ENCODE data around the gene RXRB. TPM values are rescaled to one million over a fixed set of nuclear protein-coding genes. Genes with fewer than 3 reads are reported as not detected.

RXRB gene
- total RNA-seq, 2 donors from 2014 or later, result 55.6 to 57.5 TPM

DNA sequence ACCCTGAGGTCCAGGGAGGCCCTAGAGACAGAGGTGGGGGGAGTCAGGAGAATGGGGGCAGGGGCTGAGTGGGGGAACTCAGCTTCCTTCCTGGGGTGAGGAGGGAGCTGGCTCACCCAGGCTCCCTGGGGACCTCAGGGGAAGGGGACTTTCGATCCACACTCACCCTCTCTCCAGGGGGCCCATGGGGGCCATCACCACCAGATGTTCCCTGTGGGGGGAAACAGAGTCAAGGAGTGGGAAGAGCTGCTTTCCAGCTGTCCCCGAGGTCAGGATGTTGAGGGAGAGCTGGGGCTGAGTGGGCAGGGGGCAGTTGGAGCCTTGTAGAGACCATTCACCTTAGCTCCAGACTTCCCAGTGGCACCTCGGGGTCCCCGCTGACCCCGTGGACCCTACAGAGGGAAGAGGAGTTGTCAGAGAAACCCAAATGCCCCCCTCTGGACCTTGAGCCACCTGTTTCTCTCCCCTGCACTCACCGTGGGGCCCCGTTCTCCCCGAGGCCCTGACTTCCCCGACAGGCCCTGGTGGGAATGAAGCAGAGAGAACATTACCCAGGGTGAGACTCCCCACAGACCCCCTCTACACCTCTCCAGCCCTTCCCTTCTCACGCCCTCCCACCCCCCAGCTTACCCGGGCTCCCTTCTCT is 26.8 kb downstream of the RXRB start:
- H3K36me3 Mint-ChIP-seq (ENCODE audit: insufficient read depth in 2 of 2), result no peaks in the 10 kb centered on the region
- ATAC-seq (replicated peaks in 1 of 2) (no peak), DNase-seq (no peak)
- no peaks in the 10 kb centered on the region for H3K4me1 Mint-ChIP-seq (ENCODE audit: low read depth)
- no peaks in the 10 kb centered on the region for H3K9me3 Mint-ChIP-seq
- H3K27ac Mint-ChIP-seq, result no peak overlapping the region
- no peak overlapping the region for H3K4me3 Mint-ChIP-seq
- H3K27me3 Mint-ChIP-seq (ENCODE audit: low read depth), result no peaks in the 10 kb centered on the region

DNA sequence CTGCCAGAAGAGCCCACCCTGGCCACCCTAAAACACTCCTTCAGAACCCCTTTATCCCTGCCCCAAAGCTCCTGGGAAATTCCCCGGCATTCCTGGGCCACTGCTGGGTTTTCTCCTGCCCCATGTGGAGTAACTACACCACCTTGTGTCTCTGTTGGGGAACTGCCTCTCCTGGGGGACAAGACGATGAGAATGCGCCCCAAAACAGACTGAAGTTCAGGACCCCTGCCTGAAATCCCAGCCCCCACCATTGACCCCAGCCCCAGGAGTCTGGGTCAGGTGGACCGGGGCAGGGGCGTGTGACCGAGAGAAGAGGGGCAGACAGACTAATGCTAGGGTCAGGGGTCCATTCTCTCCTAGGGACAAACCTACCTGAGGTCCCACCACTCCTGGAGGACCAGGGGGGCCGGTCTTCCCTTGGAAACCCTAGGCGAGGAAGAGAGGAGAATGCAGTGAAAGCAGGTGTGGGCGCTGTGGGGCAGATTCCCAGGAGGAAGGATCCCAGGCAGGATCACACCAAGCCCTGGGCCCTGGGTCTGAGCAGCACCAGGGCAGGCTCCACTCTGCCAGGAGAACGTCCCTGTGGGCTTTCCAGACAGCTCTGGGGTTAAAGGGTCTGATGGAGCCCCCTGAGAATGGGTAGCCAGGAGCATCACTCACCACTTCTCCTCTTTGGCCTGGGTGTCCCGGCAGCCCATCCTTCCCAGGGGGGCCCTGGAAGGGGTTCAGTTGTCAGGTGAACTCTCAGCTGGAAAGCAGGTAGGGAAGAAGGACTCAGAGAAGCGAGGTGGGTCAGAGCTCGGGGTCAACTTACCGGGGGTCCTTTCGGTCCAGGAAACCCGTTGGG is 27.6 kb downstream of the RXRB start:
- Mint-ChIP-seq H3K36me3 (ENCODE audit: insufficient read depth in 2 of 2) (no peaks in the 10 kb centered on the region), H3K9me3 (no peaks in the 10 kb centered on the region), H3K27ac (no peak overlapping the region), H3K27me3 (ENCODE audit: low read depth) (no peaks in the 10 kb centered on the region), H3K4me1 (ENCODE audit: low read depth) (no peaks in the 10 kb centered on the region), H3K4me3 (no peak overlapping the region)
- DNase-seq (no peak), ATAC-seq (replicated peaks in 1 of 2) (no peak)

DNA sequence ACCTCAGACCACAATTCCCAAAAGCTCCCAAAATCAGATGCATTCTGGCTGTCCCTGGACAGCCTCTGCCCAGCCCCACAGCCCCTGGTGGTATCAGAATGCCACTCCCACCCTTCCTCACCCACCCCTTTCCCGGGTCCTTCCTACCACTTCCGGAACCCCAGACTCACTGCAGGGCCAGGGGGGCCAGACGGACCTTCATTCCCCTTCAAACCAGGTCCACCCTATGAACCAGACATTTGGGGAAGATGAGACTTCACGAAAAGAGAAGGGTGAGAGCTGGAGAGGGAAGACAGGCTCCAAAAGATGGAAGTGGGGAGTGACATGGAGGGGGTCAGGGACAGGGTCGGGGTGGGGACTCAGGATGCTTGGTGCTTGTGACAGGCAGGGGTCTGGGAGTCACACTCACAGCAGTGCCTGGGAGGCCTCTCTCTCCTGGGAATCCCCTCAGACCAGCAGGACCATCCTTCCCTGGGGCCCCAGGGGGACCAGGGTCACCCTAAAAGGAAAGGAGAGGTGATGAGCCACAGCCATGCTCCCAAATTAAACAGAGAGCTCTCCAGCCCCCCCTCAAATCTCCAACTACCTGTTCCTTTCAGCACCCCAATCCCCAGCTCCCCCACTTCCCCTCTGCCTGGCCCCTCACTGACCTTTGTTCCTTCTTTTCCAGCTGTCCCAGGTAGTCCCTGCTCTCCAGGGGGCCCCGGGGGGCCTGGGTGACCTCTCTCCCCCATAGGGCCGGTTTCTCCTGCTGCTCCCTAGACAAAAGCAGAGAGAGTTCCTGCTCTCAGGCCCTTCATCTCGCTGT is 28.4 kb downstream of the RXRB start:
- no peak for DNase-seq
- H3K36me3 Mint-ChIP-seq (ENCODE audit: insufficient read depth in 2 of 2), result no peaks in the 10 kb centered on the region
- H3K4me3 Mint-ChIP-seq, result no peak overlapping the region
- H3K4me1 Mint-ChIP-seq (ENCODE audit: low read depth), result no peaks in the 10 kb centered on the region
- no peak for ATAC-seq (replicated peaks in 1 of 2)
- H3K27ac Mint-ChIP-seq, result no peak overlapping the region
- H3K9me3 Mint-ChIP-seq, result no peaks in the 10 kb centered on the region
- no peaks in the 10 kb centered on the region for H3K27me3 Mint-ChIP-seq (ENCODE audit: low read depth)

DNA sequence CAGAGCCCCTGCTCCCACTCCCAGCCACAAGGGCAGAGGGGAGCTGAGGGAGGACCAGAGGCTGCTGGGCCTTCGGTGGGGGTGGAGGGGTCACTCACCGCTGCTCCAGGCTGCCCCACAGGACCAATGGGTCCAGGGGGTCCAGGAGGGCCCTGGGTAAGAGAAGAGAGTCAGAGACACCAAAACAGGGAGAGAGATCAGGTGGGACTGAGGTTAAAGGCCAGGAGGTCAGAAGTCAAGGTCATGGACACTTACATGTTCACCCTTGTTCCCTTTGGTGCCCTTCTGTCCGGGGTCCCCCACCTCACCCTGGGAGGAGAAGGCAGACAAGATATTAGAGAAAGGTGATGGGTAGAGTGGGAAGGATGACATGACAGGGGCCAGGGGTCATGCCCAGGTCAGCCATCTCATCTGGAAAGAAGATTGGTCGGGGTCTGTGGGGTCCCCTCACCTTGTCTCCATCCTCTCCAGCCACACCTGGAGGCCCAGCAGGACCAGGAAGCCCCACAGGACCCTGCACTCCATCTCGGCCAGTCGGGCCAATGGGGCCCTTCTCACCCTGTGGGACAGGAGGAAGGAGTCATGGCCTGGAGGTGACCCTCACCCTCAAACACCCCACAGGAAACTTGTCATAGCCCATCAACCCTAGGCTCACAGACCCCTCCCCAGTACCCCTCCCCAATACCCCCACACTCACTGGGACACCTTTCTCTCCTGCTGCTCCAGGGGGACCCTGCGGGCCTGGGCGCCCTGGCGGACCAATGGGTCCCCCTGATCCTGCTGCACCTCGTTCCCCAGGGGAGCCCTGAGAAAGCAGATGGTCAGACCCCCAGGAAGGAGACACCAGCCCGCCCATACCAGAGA is 29.2 kb downstream of the RXRB start:
- ATAC-seq (replicated peaks in 1 of 2) (no peak), DNase-seq (no peak)
- Mint-ChIP-seq H3K4me1 (ENCODE audit: low read depth) (no peaks in the 10 kb centered on the region), H3K4me3 (no peak overlapping the region), H3K9me3 (no peaks in the 10 kb centered on the region), H3K27me3 (ENCODE audit: low read depth) (no peaks in the 10 kb centered on the region), H3K27ac (no peak overlapping the region), H3K36me3 (ENCODE audit: insufficient read depth in 2 of 2) (no peaks in the 10 kb centered on the region)

DNA sequence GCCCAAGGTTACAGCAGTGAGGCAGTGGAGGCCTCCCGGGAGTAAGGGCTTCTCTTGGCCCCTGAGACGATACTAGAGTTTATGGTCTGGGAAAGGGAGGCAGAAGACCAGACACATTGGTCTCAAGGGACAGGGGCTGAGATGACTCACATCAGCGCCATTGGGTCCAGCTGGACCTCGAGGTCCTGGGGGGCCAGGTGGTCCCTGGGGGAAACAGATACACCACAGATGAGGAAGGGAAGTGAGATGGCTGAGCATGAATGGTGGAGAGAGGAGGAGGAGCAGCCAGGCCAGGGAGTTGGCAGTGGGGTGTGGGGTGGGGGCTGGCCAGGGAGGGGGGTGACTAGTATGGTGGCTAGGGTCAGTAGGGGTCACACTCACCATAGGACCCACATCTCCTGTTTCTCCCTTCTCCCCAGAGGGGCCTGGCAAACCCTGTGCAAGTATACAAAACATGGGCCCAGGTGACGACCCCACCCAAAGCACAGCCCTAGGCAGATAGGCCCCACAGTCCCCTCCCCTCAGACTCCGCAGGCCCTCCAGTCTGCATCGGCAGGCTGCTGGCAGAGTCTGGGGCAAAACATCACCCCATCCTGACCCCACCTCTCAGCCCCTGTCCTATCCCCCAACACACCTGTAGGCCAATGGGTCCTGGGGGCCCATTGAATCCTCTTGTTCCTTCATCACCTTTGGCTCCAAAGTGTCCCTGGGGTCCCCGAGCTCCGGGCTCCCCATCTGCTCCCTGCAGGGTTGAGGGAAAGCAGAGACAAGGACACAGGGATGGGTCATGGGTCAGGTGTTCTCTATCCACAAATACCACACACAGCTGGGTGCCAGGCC is 30.1 kb downstream of the RXRB start:
- no peak overlapping the region for H3K4me3 Mint-ChIP-seq
- no peaks in the 10 kb centered on the region for H3K9me3 Mint-ChIP-seq
- no peaks in the 10 kb centered on the region for H3K27me3 Mint-ChIP-seq (ENCODE audit: low read depth)
- no peak overlapping the region for H3K27ac Mint-ChIP-seq
- DNase-seq (no peak), ATAC-seq (replicated peaks in 1 of 2) (no peak)
- H3K36me3 Mint-ChIP-seq (ENCODE audit: insufficient read depth in 2 of 2), result no peaks in the 10 kb centered on the region
- no peaks in the 10 kb centered on the region for H3K4me1 Mint-ChIP-seq (ENCODE audit: low read depth)

DNA sequence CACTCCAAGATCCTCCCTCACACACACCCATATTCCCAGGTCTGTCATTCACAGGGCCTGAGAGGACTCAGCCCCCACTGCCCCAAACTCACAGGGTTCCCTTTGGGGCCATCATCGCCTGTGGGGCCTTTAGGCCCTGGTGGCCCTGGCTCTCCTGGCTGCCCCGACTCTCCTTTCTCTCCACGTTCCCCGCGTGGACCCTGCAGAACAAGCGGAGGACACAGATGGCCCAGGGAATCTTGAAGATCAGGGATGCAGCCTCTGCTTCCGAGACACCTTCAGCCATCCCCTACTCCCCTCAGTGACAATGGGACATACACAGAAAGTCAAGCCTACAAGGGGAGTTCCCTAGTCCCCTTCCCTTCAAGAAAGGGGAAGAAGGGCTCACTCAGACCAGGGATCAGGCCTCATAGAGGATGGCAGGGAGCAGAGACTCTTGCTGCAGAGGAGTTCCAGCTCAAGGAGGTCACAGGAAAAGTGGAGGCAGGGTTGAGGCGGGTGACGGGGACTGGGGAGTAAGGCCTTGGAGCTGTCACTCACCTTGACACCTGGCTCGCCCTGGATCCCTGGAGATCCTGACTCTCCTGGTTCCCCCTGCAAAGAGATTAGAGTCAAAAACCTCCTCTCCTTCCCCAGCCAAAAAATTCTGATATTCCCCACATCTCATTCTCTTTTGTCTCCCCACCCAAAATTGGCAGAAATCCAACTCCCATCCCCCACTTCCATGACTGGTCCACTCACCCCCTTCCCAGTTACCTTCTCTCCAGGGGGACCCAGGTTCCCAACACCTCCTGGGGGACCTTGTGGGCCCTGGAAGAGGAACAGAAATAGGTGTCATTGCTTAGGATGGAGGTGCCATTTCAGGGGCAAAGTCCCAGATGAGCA is 30.9 kb downstream of the RXRB start:
- Mint-ChIP-seq H3K27me3 (ENCODE audit: low read depth) (no peaks in the 10 kb centered on the region), H3K27ac (no peak overlapping the region), H3K9me3 (no peaks in the 10 kb centered on the region), H3K4me1 (ENCODE audit: low read depth) (no peaks in the 10 kb centered on the region), H3K4me3 (no peak overlapping the region), H3K36me3 (ENCODE audit: insufficient read depth in 2 of 2) (no peaks in the 10 kb centered on the region)
- ATAC-seq (replicated peaks in 1 of 2) (no peak), DNase-seq (no peak)

DNA sequence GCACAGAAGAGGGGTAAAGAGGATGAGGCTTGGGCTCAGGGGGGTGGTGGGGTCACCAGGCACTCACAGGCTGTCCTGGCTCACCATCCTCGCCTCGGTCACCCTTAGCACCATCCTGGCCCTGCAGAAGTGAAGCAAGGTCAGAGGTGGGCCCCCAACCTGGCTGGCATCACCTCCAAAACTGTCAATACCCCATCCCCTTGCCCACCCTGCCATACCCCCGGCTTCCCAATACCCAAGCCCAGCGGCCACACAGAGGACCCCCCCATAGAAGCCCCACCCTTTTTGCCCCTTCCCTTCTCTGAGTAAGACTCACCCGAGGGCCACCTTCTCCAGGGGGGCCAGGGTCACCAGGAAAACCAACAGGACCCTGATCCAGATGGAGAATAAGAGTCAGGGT is 31.8 kb downstream of the RXRB start:
- ATAC-seq (replicated peaks in 1 of 2) (no peak), DNase-seq (no peak)
- H3K27me3 Mint-ChIP-seq (ENCODE audit: low read depth), result no peaks in the 10 kb centered on the region
- H3K4me3 Mint-ChIP-seq, result no peak overlapping the region
- H3K4me1 Mint-ChIP-seq (ENCODE audit: low read depth), result no peaks in the 10 kb centered on the region
- H3K36me3 Mint-ChIP-seq (ENCODE audit: insufficient read depth in 2 of 2), result no peaks in the 10 kb centered on the region
- no peaks in the 10 kb centered on the region for H3K9me3 Mint-ChIP-seq
- no peak overlapping the region for H3K27ac Mint-ChIP-seq

DNA sequence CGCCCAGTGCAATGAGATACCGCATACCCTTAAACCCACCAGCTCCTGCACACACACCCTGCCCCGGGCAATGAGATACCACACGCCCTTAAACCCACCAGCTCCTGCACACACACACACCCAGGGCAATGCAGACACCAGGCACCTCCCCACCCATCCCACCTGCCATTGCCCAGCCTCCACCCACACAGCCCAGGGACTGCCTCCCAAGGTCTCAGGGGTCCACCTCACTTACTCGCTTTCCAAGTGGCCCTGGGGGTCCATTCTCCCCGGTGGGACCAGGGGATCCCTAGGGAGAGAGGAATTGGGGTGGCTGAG is 32.2 kb downstream of the RXRB start:
- ATAC-seq (replicated peaks in 1 of 2) (no peak), DNase-seq (no peak)
- Mint-ChIP-seq H3K27ac (no peak overlapping the region), H3K9me3 (no peaks in the 10 kb centered on the region), H3K4me3 (no peak overlapping the region), H3K36me3 (ENCODE audit: insufficient read depth in 2 of 2) (no peaks in the 10 kb centered on the region), H3K4me1 (ENCODE audit: low read depth) (no peaks in the 10 kb centered on the region), H3K27me3 (ENCODE audit: low read depth) (no peaks in the 10 kb centered on the region)

DNA sequence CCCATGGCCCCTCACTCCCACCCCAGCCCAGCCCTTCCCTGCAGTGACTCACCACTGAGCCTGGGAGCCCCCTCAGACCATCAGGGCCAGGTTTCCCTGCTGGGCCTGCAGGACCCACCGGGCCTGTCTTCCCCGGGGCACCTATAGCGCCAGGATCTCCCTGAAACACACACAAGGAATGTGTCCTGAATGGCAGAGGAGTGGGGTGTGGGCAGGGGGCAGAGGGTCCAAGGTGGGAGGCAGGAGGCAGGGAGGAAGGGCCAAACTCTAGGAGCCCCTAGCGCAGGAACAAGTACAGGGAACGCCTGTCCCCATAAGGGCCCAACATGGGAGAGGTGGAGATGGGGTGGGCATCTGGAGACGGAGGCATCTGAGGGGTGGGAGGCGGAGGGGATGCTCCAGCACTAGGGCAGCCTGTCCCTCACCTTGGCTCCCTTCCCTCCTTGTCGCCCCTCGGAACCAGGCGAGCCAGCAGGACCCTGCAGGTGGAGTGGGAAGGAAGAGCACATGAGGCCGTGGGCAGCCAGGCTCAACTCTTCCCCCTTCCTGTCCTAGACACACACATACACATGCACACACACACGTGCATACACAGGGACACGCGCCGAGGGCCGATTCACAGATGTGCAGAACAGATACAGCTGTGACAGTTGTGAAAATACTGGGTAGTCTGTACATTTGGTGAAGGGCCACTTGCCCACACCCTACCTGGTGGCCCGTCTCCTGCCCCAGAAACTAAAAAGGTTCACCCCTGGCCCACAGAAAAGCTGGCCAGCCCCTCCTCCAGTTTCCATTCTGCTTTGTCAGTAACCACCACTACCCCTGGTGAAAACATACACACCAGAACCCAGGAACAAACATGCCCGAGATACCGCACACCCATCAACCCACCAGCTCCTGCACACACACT is 32.8 kb downstream of the RXRB start:
- H3K27ac Mint-ChIP-seq, result no peak overlapping the region
- no peaks in the 10 kb centered on the region for H3K27me3 Mint-ChIP-seq (ENCODE audit: low read depth)
- no peak overlapping the region for H3K4me3 Mint-ChIP-seq
- DNase-seq, result no peak
- no peaks in the 10 kb centered on the region for H3K4me1 Mint-ChIP-seq (ENCODE audit: low read depth)
- H3K9me3 Mint-ChIP-seq, result no peaks in the 10 kb centered on the region
- no peaks in the 10 kb centered on the region for H3K36me3 Mint-ChIP-seq (ENCODE audit: insufficient read depth in 2 of 2)
- no peak for ATAC-seq (replicated peaks in 1 of 2)

DNA sequence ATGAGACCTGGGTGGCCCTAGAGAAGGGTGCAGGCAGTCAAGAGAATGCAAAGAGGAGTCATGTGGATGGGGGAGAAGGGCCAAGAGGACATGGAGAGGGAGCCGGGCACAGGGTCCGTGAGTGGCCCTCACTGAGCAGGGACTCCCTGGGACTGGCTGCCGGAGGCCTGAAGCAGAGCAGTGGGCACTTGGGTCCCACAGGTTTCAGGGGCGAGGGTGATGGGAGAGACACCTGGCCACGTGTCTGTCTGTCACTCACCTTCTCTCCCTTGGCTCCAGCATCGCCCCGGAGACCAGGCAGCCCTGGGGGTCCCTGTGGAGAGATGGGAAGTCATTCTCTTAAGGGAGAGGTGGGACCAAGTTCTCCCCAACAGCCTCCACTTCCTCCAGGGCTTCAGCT is 33.7 kb downstream of the RXRB start:
- H3K27ac Mint-ChIP-seq, result no peak overlapping the region
- H3K9me3 Mint-ChIP-seq, result no peaks in the 10 kb centered on the region
- ATAC-seq (replicated peaks in 1 of 2), result no peak
- H3K27me3 Mint-ChIP-seq (ENCODE audit: low read depth), result no peaks in the 10 kb centered on the region
- no peak overlapping the region for H3K4me3 Mint-ChIP-seq
- peaks cover 4% of the 10 kb centered on the region for H3K4me1 Mint-ChIP-seq (ENCODE audit: low read depth)
- no peak for DNase-seq
- H3K36me3 Mint-ChIP-seq (ENCODE audit: insufficient read depth in 2 of 2), result no peaks in the 10 kb centered on the region

DNA sequence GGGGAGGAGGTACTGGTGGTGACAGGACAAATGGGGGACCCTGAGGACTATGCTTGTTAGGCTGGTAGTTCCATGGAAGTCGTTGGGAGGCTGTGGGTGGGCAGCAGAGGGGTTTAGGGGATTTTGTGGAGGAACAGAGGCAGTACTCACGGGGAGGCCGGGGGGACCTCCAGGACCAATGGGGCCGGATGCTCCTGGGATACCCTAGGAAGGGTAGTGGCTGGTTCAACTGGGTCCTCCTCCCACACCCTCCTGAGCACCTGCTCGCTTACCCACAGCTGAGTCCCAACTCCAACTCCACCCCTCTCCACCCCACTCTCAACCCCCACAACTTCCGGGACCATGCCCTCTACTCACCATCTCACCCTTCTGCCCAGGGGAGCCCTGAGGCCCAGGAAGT is 34.1 kb downstream of the RXRB start:
- no peak overlapping the region for H3K4me3 Mint-ChIP-seq
- no peaks in the 10 kb centered on the region for H3K27me3 Mint-ChIP-seq (ENCODE audit: low read depth)
- no peaks in the 10 kb centered on the region for H3K9me3 Mint-ChIP-seq
- no peak overlapping the region for H3K27ac Mint-ChIP-seq
- peaks cover 9% of the 10 kb centered on the region for H3K4me1 Mint-ChIP-seq (ENCODE audit: low read depth)
- H3K36me3 Mint-ChIP-seq (ENCODE audit: insufficient read depth in 2 of 2), result no peaks in the 10 kb centered on the region
- ATAC-seq (replicated peaks in 1 of 2), result no peak
- no peak for DNase-seq
